Epithelial cell of esophagus (primary cell): Measurements from ENCODE around the gene ANKRD6.

Source experiments
- DNase-seq: peaks from one replicate; pipeline ENCODE4 v3.0.0; 2010; ENCODE audit warnings: low read depth
- H3K4me3 ChIP-seq: 2 replicates; pipeline ENCODE4 v1.5.1; 2011; ENCODE audit warnings: mild to moderate bottlenecking, low read length, control low read depth
- TF ChIP-seq, protein P1 (sequence below): IDR thresholded peaks from 2 replicates; pipeline ENCODE4 v1.5.1; 2011; ENCODE audit warnings: low read depth, mild to moderate bottlenecking, low read length, control low read depth, inconsistent platforms; ENCODE audit not compliant: insufficient read depth; ENCODE audit errors: missing control alignments

ANKRD6 gene

DNA sequence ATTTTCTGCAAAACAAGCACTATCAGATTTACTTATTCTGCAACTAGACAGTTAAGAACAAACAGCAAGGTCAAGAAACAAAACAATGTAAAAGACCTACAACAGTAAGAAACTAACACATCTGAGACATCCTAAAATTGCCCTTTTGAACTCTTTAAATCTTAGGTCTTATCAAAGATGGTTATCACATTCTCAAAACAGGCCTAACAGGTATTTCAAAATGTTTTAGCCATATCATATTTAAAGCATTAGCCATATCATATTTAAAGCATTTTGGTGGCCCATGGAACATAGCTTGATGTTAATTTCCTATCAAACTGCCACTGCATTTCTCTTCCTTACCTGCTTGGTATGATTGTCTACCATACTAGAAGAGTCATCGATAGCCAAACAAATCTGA lies 216.7 kb downstream of the ANKRD6 start:
- TF ChIP-seq, protein P1, sequence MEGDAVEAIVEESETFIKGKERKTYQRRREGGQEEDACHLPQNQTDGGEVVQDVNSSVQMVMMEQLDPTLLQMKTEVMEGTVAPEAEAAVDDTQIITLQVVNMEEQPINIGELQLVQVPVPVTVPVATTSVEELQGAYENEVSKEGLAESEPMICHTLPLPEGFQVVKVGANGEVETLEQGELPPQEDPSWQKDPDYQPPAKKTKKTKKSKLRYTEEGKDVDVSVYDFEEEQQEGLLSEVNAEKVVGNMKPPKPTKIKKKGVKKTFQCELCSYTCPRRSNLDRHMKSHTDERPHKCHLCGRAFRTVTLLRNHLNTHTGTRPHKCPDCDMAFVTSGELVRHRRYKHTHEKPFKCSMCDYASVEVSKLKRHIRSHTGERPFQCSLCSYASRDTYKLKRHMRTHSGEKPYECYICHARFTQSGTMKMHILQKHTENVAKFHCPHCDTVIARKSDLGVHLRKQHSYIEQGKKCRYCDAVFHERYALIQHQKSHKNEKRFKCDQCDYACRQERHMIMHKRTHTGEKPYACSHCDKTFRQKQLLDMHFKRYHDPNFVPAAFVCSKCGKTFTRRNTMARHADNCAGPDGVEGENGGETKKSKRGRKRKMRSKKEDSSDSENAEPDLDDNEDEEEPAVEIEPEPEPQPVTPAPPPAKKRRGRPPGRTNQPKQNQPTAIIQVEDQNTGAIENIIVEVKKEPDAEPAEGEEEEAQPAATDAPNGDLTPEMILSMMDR: no peak
- DNase-seq: no peak

DNA sequence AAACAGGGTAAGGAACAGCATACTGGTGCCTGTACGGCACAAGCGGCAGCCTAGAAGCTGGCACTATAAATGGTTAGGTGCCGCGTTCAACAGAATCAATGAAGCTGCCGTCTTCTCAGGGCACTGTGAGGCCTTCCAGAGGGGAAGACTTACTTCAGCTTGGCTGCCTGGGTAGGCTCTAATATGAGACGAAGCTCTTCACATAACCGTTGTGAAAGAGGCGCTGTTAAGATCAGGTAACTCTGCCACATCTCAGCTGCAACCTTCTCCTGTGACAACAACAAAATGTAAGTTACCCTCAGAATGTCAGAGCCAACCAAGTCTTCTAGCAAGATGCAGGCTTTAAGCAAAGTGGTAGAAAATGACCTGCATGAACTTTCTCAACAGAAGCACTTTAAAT lies 217.6 kb downstream of the ANKRD6 start:
- DNase-seq: no peak
- TF ChIP-seq, protein P1: no peak
- H3K4me3 ChIP-seq: no peak overlapping the region

More for the DNA sequence above, 216.7 kb downstream of the ANKRD6 start:
- H3K4me3 ChIP-seq: no peak overlapping the region

DNA sequence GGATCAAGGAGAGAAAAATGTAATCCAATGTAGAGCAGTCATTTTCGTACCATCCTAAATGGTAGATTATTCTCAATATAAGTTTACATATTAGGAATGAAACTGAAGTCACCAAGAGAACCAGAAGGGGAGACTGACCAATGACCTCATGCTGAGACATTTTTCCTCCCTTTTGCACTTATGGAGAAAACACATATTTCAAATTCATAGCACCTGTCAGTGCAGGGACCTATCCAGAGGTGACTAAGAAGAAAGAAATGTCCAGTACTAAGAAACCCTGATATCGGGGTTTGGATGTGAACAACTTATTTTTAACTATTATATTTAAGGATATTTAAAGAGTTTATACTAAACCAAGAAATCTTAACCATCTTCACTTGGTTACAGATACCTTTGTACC lies 222.2 kb downstream of the ANKRD6 start:
- TF ChIP-seq, protein P1: no peak
- no peak overlapping the region for H3K4me3 ChIP-seq
- peak; percentile 27 for DNase-seq

DNA sequence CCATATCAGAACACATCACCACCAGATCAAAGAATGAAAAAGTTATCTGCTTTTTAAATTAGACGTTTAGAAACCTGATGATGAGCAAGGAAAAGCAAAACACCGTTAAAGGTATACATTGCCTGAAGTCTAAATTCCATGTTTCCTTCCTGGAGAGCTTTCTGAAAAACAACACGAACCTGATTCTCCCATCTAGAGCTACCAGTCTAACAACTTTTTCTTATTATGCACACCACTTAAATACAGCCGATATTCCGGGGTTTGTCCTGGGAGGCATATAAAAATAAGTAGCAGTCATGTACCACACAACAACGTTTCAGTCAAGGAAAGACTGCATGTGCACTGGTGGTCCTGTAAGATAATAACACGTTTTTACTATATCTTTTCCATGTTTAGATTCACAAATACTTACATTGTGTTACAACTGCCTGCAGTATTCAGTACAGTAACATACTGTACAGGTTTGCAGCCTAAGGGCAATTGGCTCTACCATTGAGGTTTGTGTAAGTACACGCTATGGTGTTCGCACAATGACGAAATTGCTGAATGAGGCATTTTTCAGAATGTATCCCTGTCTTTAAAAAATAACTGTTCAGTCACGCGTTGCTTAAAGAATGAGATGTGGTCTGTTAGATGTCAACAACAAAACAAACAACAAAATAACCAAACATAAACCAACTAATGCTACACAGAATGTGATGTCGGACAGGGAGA lies 224.7 kb downstream of the ANKRD6 start:
- DNase-seq: peak; percentile 79
- TF ChIP-seq, protein P1: no peak
- no peak overlapping the region for H3K4me3 ChIP-seq

DNA sequence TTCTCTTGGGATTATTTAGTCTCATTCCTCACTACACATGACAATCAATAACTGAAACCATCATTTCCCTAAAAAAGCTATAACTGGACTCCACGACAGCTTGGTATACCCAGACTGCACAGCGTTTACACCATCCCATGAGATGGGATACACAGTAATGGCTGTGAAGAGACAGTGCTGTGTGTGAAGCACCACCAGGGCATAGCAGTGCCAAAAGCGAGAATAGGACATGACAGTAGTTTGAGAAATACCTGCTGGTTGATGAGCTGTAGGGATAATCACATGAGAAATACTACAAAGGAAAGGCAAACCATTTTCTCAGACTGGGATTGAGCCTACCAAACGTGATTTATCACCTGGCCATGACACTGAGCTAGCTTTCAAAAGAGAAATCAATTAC lies 228.0 kb downstream of the ANKRD6 start:
- no peak overlapping the region for H3K4me3 ChIP-seq
- TF ChIP-seq, protein P1: no peak
- no peak for DNase-seq

DNA sequence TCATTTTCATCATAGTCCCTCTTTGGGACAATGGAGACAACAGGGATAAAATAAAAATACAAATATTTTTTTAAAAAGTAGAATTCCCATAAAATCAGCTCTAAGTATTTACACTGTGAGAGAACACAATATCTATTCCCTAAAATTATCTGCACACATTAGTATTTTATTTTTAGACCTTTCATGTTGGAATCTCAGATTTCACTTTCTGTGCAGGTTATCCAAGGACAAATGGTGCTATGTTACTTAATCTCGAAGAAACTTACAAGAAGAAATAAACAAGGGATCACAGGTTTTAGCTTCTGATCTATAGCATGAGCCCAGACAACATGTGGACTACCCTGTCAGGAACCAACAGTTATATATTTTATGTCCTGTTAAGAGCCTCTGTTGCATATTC lies 228.6 kb downstream of the ANKRD6 start:
- H3K4me3 ChIP-seq: no peak overlapping the region
- DNase-seq: no peak
- TF ChIP-seq, protein P1: no peak

DNA sequence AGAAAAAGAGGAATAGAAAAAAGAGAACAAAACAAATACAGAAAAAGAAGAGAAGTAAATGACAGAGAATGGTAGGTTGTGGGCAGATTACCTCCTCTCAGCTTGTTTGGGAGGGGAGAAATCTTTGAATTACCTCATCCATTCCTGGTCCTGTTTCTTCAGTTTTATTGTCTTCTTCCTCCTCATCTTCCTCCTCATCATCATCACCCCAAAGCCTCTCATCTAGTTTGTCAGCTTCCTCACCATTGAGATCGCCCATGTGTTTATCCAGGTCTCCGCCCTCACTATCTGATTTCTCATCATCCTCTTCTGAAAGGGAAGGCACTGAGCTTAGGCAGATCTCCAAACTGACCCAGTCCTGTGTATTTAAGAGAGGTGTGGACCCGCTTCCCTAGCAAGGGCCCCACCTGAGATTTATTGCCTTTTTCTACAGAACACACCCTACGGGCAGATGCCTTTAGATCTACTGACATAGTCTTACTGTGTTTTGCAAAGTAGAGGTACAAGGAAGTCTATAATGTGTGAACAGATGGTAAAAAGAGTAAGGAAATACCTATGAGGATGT lies 229.8 kb downstream of the ANKRD6 start:
- TF ChIP-seq, protein P1: no peak
- H3K4me3 ChIP-seq: no peak overlapping the region
- DNase-seq: no peak
